Fibroblast of lung (primary cell): ENCODE measurements around the gene KYAT1.

Experiments used
- CTCF ChIP-seq, 2 donors: IDR thresholded peaks in 1 of 2; conservative IDR thresholded peaks in 1 of 2; 1 replicate in 1 of 2; 2 replicates in 1 of 2; pipeline ENCODE4 v1.5.1; 2011 to 2012; ENCODE audit warnings: low read length in 2 of 2, control low read depth in 1 of 2, inconsistent platforms in 1 of 2, low read depth in 1 of 2, mild to moderate bottlenecking in 1 of 2
- EZH2 ChIP-seq: IDR thresholded peaks from 2 replicates; pipeline ENCODE4 v1.5.1; 2012; ENCODE audit warnings: low read length, control low read depth, mild to moderate bottlenecking; ENCODE audit errors: missing control alignments

- TF ChIP-seq CTCF (conservative IDR thresholded peaks at IDR 0.05 in 1 of 2, IDR thresholded peaks at IDR 0.05 in 1 of 2; ENCODE audit: low read depth in 1 of 2, low read length in 2 of 2) (no peak), EZH2 (no peak)
Measured at GRCh38 chr9:128906741-128907140, 25.0 kb upstream of the KYAT1 start.
